GM18861 (cell line): ENCODE data around the gene ITPR2.

Experiments used
- ATAC-seq: cut with Tn5 transposase; IDR thresholded peaks from one replicate; pipeline ENCODE4 v1.9.1; 2021; ENCODE audit not compliant: unreplicated experiment

The ITPR2 gene

GRCh38 chr12:26825459-26826016 lies 7.5 kb downstream of the ITPR2 start:
- ATAC-seq, result no peak

- no peak for ATAC-seq
Observed at GRCh38 chr12:26823390-26823789, 9.6 kb downstream of the ITPR2 start.

- ATAC-seq, result no peak
Observed at GRCh38 chr12:26822026-26822425, 11.0 kb downstream of the ITPR2 start.

GRCh38 chr12:26821212-26821701 lies 11.7 kb downstream of the ITPR2 start:
- no peak for ATAC-seq

GRCh38 chr12:26818636-26819035 lies 14.4 kb downstream of the ITPR2 start:
- ATAC-seq, result no peak

- ATAC-seq, result no peak
Observed at GRCh38 chr12:26818201-26818600, 14.8 kb downstream of the ITPR2 start.

GRCh38 chr12:26817183-26817591 lies 15.8 kb downstream of the ITPR2 start:
- ATAC-seq, result peak; percentile 38

GRCh38 chr12:26813812-26814211 lies 19.2 kb downstream of the ITPR2 start:
- ATAC-seq, result no peak

GRCh38 chr12:26810330-26810729 lies 22.7 kb downstream of the ITPR2 start:
- ATAC-seq, result no peak

- no peak for ATAC-seq
Observed at GRCh38 chr12:26809611-26810285, 23.2 kb downstream of the ITPR2 start.

- no peak for ATAC-seq
Observed at GRCh38 chr12:26808766-26809476, 24.1 kb downstream of the ITPR2 start.

GRCh38 chr12:26807292-26807691 lies 25.7 kb downstream of the ITPR2 start:
- no peak for ATAC-seq

- ATAC-seq, result no peak
Observed at GRCh38 chr12:26806556-26806955, 26.4 kb downstream of the ITPR2 start.

- ATAC-seq, result no peak
Observed at GRCh38 chr12:26805401-26805971, 27.5 kb downstream of the ITPR2 start.

- no peak for ATAC-seq
Observed at GRCh38 chr12:26803552-26803951, 29.4 kb downstream of the ITPR2 start.

GRCh38 chr12:26801486-26801885 lies 31.5 kb downstream of the ITPR2 start:
- ATAC-seq, result no peak

GRCh38 chr12:26800858-26801257 lies 32.1 kb downstream of the ITPR2 start:
- ATAC-seq, result no peak

- no peak for ATAC-seq
Observed at GRCh38 chr12:26800347-26800746, 32.6 kb downstream of the ITPR2 start.

GRCh38 chr12:26799741-26800140 lies 33.3 kb downstream of the ITPR2 start:
- no peak for ATAC-seq

GRCh38 chr12:26798640-26799039 lies 34.4 kb downstream of the ITPR2 start:
- ATAC-seq, result no peak

- no peak for ATAC-seq
Observed at GRCh38 chr12:26798023-26798422, 35.0 kb downstream of the ITPR2 start.

GRCh38 chr12:26795910-26796309 lies 37.1 kb downstream of the ITPR2 start:
- no peak for ATAC-seq
